Nephron (organoid): ENCODE results near the gene LRRC73.
"Not testable (repeated sequence)": the region's sequence is repeated elsewhere in the genome, so short reads cannot be mapped to it uniquely, and the experiment has no call there.

Source experiments
- H3K27ac Mint-ChIP-seq, 3 experiments: 2 replicates each; pipeline ENCODE4 v1.8.0; 2020; ENCODE audit warnings: mixed read lengths in 3 of 3, mild to moderate bottlenecking in 2 of 3, moderate library complexity in 1 of 3
- H3K27me3 Mint-ChIP-seq: 2 replicates; pipeline ENCODE4 v1.8.0; 2021; ENCODE audit warnings: low read depth, mild to moderate bottlenecking, moderate library complexity, mixed read lengths
- H3K36me3 Mint-ChIP-seq: 2 replicates; pipeline ENCODE4 v1.8.0; 2020; ENCODE audit warnings: low read depth, mixed read lengths
- H3K4me1 Mint-ChIP-seq: 2 replicates; pipeline ENCODE4 v1.8.0; 2020; ENCODE audit warnings: mixed read lengths
- H3K4me3 Mint-ChIP-seq, 3 experiments: 2 replicates each; pipeline ENCODE4 v1.8.0; 2020; ENCODE audit warnings: mild to moderate bottlenecking in 3 of 3, mixed read lengths in 3 of 3, moderate library complexity in 2 of 3
- H3K9me3 Mint-ChIP-seq: 2 replicates; pipeline ENCODE4 v1.8.0; 2020; ENCODE audit warnings: mixed read lengths
- TF ChIP-seq, protein P1 (sequence below), 3 experiments: fragments of 200-600 bp; sonication (generic); IDR thresholded peaks; one replicate each; pipeline ENCODE4 v1.5.0; 2021; ENCODE audit warnings: antibody characterized with exemption in 3 of 3; ENCODE audit not compliant: unreplicated experiment in 3 of 3

LRRC73 gene

GRCh38 chr6:43460032-43460431 lies 50.1 kb downstream of the LRRC73 start:
- peaks cover 55% of the 10 kb centered on the region for H3K27me3 Mint-ChIP-seq
- no peaks in the 10 kb centered on the region for H3K36me3 Mint-ChIP-seq
- no peak overlapping the region for H3K4me3 Mint-ChIP-seq
- no peak overlapping the region for H3K27ac Mint-ChIP-seq
- no peaks in the 10 kb centered on the region for H3K9me3 Mint-ChIP-seq
- peaks cover 12% of the 10 kb centered on the region for H3K4me1 Mint-ChIP-seq
- TF ChIP-seq, protein P1, sequence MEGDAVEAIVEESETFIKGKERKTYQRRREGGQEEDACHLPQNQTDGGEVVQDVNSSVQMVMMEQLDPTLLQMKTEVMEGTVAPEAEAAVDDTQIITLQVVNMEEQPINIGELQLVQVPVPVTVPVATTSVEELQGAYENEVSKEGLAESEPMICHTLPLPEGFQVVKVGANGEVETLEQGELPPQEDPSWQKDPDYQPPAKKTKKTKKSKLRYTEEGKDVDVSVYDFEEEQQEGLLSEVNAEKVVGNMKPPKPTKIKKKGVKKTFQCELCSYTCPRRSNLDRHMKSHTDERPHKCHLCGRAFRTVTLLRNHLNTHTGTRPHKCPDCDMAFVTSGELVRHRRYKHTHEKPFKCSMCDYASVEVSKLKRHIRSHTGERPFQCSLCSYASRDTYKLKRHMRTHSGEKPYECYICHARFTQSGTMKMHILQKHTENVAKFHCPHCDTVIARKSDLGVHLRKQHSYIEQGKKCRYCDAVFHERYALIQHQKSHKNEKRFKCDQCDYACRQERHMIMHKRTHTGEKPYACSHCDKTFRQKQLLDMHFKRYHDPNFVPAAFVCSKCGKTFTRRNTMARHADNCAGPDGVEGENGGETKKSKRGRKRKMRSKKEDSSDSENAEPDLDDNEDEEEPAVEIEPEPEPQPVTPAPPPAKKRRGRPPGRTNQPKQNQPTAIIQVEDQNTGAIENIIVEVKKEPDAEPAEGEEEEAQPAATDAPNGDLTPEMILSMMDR (IDR thresholded peaks at IDR 0.05; ENCODE audit: unreplicated experiment in 3 of 3), result no peak

- TF ChIP-seq, protein P1 (IDR thresholded peaks at IDR 0.05; ENCODE audit: unreplicated experiment in 3 of 3), result no peak
- H3K36me3 Mint-ChIP-seq, result no peaks in the 10 kb centered on the region
- H3K27ac Mint-ChIP-seq, result no peak overlapping the region
- no peak overlapping the region for H3K4me3 Mint-ChIP-seq
- peaks cover 57% of the 10 kb centered on the region for H3K27me3 Mint-ChIP-seq
- no peaks in the 10 kb centered on the region for H3K9me3 Mint-ChIP-seq
- H3K4me1 Mint-ChIP-seq, result peaks cover 12% of the 10 kb centered on the region
Observed at GRCh38 chr6:43459535-43459934, 50.6 kb downstream of the LRRC73 start.

GRCh38 chr6:43458154-43458553 lies 52.0 kb downstream of the LRRC73 start:
- H3K4me3 Mint-ChIP-seq, H3K9me3 Mint-ChIP-seq, H3K36me3 Mint-ChIP-seq, H3K27ac Mint-ChIP-seq: not testable (repeated sequence)
- peaks cover 12% of the 10 kb centered on the region for H3K4me1 Mint-ChIP-seq
- H3K27me3 Mint-ChIP-seq, result peaks cover 66% of the 10 kb centered on the region

- Mint-ChIP-seq H3K9me3 (no peaks in the 10 kb centered on the region), H3K27me3 (peaks cover 64% of the 10 kb centered on the region), H3K4me3 (peak overlapping the region in 2 of 3 experiments; percentile 43 to 53), H3K4me1 (peaks cover 12% of the 10 kb centered on the region), H3K27ac (no peak overlapping the region), H3K36me3 (peaks cover 8% of the 10 kb centered on the region)
- TF ChIP-seq, protein P1 (IDR thresholded peaks at IDR 0.05; ENCODE audit: unreplicated experiment in 3 of 3), result no peak
Observed at GRCh38 chr6:43457643-43458042, 52.5 kb downstream of the LRRC73 start.
